PC-3 (cell line): ENCODE data around the gene CCDC60. TPM values are rescaled to one million over a fixed set of nuclear protein-coding genes. Genes with fewer than 3 reads are reported as not detected.

Experiments used
- ATAC-seq: fragments of 200-7000 bp; cut with Tn5 transposase; 2 replicates; pipeline ENCODE4 v1.9.1; 2020; ENCODE audit warnings: mild to moderate bottlenecking, moderate library complexity
- BruUV-seq: library from RNA; stranded (reverse); fragments of 400-500 nt; replicated peaks from 2 replicates; lab custom pipeline; 2021; lab: Mats Ljungman, UMichigan
- CTCF ChIA-PET: fragments of 300-600 bp; sonication (Branson Sonifier 250); formaldehyde crosslinking; loops from one replicate; lab custom pipeline; 2022; ENCODE audit warnings: antibody characterized with exemption; lab: Charles Lee
- POLR2A ChIA-PET: fragments of 300-600 bp; sonication (Branson Sonifier 250); formaldehyde crosslinking; loops from one replicate; lab custom pipeline; 2022; ENCODE audit warnings: antibody characterized with exemption; ENCODE audit not compliant: unreplicated experiment; lab: Charles Lee
- DNase-seq: peaks from one replicate; pipeline ENCODE4 v3.0.0-alpha.2; 2015
- H2AFZ ChIP-seq: fragments of 300-600 bp; sonication (generic); 2 replicates; pipeline ENCODE4 v1.6.0; 2016; ENCODE audit warnings: antibody characterized with exemption, low read length
- H3F3A ChIP-seq: fragments of 300-600 bp; sonication (generic); one replicate; pipeline ENCODE4 v1.6.0; 2017; ENCODE audit warnings: antibody characterized with exemption, low read length, control low read depth, mild to moderate bottlenecking; ENCODE audit not compliant: unreplicated experiment
- H3K27ac ChIP-seq: fragments of 300-600 bp; sonication (generic); 2 replicates; pipeline ENCODE4 v1.5.1; 2016; ENCODE audit warnings: mild to moderate bottlenecking, low read length
- H3K27me3 ChIP-seq: fragments of 300-600 bp; sonication (generic); 2 replicates; pipeline ENCODE4 v1.6.1; 2016; ENCODE audit warnings: low read length, mixed read lengths
- H3K36me3 ChIP-seq: fragments of 300-600 bp; sonication (generic); 2 replicates; pipeline ENCODE4 v1.6.1; 2016; ENCODE audit warnings: low read depth, mixed run types, low read length, mixed read lengths
- H3K4me1 ChIP-seq: fragments of 300-600 bp; sonication (generic); 2 replicates; pipeline ENCODE4 v1.5.1; 2016; ENCODE audit warnings: low read length; ENCODE audit not compliant: insufficient read depth
- H3K4me2 ChIP-seq: fragments of 300-600 bp; sonication (generic); 2 replicates; pipeline ENCODE4 v1.6.0; 2016; ENCODE audit warnings: low read length
- H3K4me3 ChIP-seq: fragments of 300-600 bp; sonication (generic); 2 replicates; pipeline ENCODE4 v1.5.1; 2016; ENCODE audit warnings: mild to moderate bottlenecking, low read length, mixed read lengths
- H3K79me2 ChIP-seq: fragments of 300-600 bp; sonication (generic); 2 replicates; pipeline ENCODE4 v1.6.1; 2017; ENCODE audit warnings: low read length, mixed read lengths
- H3K9ac ChIP-seq: fragments of 300-600 bp; sonication (generic); 2 replicates; pipeline ENCODE4 v1.6.0; 2016; ENCODE audit warnings: mild to moderate bottlenecking, low read length
- H3K9me2 ChIP-seq: fragments of 300-600 bp; sonication (generic); replicated peaks from 2 replicates; pipeline ENCODE4 v1.6.1; 2016; ENCODE audit warnings: mixed run types, low read length, mixed read lengths
- H3K9me3 ChIP-seq: fragments of 300-600 bp; sonication (generic); 2 replicates; pipeline ENCODE4 v1.6.1; 2016; ENCODE audit warnings: low read length, mixed read lengths
- H4K20me1 ChIP-seq: fragments of 300-600 bp; sonication (generic); 2 replicates; pipeline ENCODE4 v1.6.1; 2016; ENCODE audit warnings: low read length, mixed read lengths
- CTCF ChIP-seq: fragments of 300-600 bp; sonication (generic); conservative IDR thresholded peaks from 2 replicates; pipeline ENCODE4 v1.5.1; 2017; ENCODE audit warnings: antibody characterized with exemption, low read depth, mild to moderate bottlenecking, low read length
- EZH2 ChIP-seq: fragments of 300-600 bp; sonication (generic); IDR thresholded peaks from one replicate; pipeline ENCODE4 v1.6.1; 2017; ENCODE audit warnings: antibody characterized with exemption, mild to moderate bottlenecking, low read length; ENCODE audit not compliant: unreplicated experiment
- EZH2phosphoT487 ChIP-seq: fragments of 300-600 bp; sonication (generic); IDR thresholded peaks from 2 replicates; pipeline ENCODE4 v1.6.1; 2018; ENCODE audit warnings: mild to moderate bottlenecking, antibody characterized with exemption, low read length, borderline replicate concordance
- intact Hi-C: fragments of 100-400 bp; cut with micrococcal nuclease; formaldehyde crosslinking; loops from 2 replicates; pipeline ENCODE4 v1.9.0; 2023
- total RNA-seq: library from RNA; depleted of rRNA; stranded (reverse); fragments of >200 nt; gene quantifications from 2 replicates; pipeline ENCODE4 v1.2.3, GENCODE V29; 2014; rRNA removed

The CCDC60 gene
- total RNA-seq, 1 experiment from 2014 or later, result not detected

- Histone ChIP-seq H4K20me1 (no peaks in the 10 kb centered on the region), H3K4me1 (peaks cover 8% of the 10 kb centered on the region; the same call in 1 of the 2 replicates), H2AFZ (no peak overlapping the region), H3K9ac (no peak overlapping the region), H3K4me3 (no peak overlapping the region), H3K27ac (no peak overlapping the region), H3K27me3 (peaks cover 31% of the 10 kb centered on the region), H3K36me3 (no peaks in the 10 kb centered on the region), H3F3A (no peaks in the 10 kb centered on the region), H3K79me2 (no peaks in the 10 kb centered on the region), H3K9me2 (no peaks in the 10 kb centered on the region), H3K4me2 (no peak overlapping the region), H3K9me3 (no peaks in the 10 kb centered on the region)
- no peak for TF ChIP-seq CTCF
- no peak for TF ChIP-seq EZH2
- TF ChIP-seq EZH2phosphoT487, result no peak
- ChIA-PET CTCF (no interaction called here), POLR2A (no interaction called here)
- intact Hi-C loops, result no loop called here
- ATAC-seq (peak; percentile 53), DNase-seq (peak; percentile 76)
- no TSS peak for BruUV-seq
Measured at GRCh38 chr12:119578112-119578511, 243.6 kb downstream of the CCDC60 start.

- DNase-seq (no peak), ATAC-seq (no peak)
- H3K9ac ChIP-seq, result no peak overlapping the region
- H3K9me2 ChIP-seq, result no peaks in the 10 kb centered on the region
- H3K27ac ChIP-seq, result no peak overlapping the region
- no peaks in the 10 kb centered on the region for H3K4me1 ChIP-seq
- no peaks in the 10 kb centered on the region for H3K79me2 ChIP-seq
- no TSS peak for BruUV-seq
- ChIA-PET POLR2A (interaction anchor here (0.5 kb wide), 1 partner anchor 475 kb away, joined by 5 read pairs; no protein-coding TSS in a partner anchor), CTCF (no interaction called here)
- no peaks in the 10 kb centered on the region for H3K9me3 ChIP-seq
- peaks cover 69% of the 10 kb centered on the region for H3K27me3 ChIP-seq
- no peak overlapping the region for H3K4me2 ChIP-seq
- TF ChIP-seq CTCF, result no peak
- TF ChIP-seq EZH2phosphoT487, result no peak
- TF ChIP-seq EZH2, result no peak
- H3K36me3 ChIP-seq, result no peaks in the 10 kb centered on the region
- no peaks in the 10 kb centered on the region for H4K20me1 ChIP-seq
- H2AFZ ChIP-seq, result no peak overlapping the region
- intact Hi-C loops, result no loop called here
- H3F3A ChIP-seq, result no peaks in the 10 kb centered on the region
- H3K4me3 ChIP-seq, result no peak overlapping the region
Measured at GRCh38 chr12:119589097-119589496, 254.6 kb downstream of the CCDC60 start.

DNA sequence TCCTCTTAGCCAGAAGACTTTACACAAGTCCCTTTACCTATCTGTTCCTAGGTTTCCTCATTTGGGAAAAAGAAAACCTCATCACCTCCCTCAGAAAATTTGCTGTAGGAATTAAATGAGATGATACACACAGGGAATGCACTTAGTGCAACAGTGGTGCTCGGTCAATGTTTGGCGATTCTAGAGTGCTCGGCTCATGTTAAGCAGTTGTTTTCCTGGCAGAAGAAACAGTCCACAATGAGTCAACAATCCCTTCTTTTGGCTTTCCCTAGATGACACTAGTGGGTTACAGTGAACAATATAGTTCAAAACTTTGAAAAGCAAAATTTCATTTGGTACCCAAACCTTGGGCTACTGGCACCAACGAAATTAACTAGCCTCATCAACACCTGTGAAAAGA, 255.1 kb downstream of the CCDC60 start:
- no peaks in the 10 kb centered on the region for H3K9me3 ChIP-seq
- DNase-seq (no peak), ATAC-seq (no peak)
- no peaks in the 10 kb centered on the region for H3K36me3 ChIP-seq
- no peaks in the 10 kb centered on the region for H3K4me1 ChIP-seq
- no peak overlapping the region for H3K9ac ChIP-seq
- no peak overlapping the region for H3K27ac ChIP-seq
- TF ChIP-seq CTCF (no peak), EZH2phosphoT487 (no peak), EZH2 (no peak)
- H3K4me3 ChIP-seq, result no peak overlapping the region
- POLR2A ChIA-PET, result no interaction called here
- H3K79me2 ChIP-seq, result no peaks in the 10 kb centered on the region
- intact Hi-C loops, result no loop called here
- peaks cover 70% of the 10 kb centered on the region for H3K27me3 ChIP-seq
- H3K4me2 ChIP-seq, result no peak overlapping the region
- no peaks in the 10 kb centered on the region for H4K20me1 ChIP-seq
- H3F3A ChIP-seq, result no peaks in the 10 kb centered on the region
- H3K9me2 ChIP-seq, result no peaks in the 10 kb centered on the region
- BruUV-seq, result no TSS peak
- CTCF ChIA-PET, result no interaction called here
- no peak overlapping the region for H2AFZ ChIP-seq

Other genes with a start within 250 kb of the CCDC60 start
- gene HSPB8, start 155.8 kb upstream of the CCDC60 start, total RNA-seq, result 8.4 and 11.4 TPM in 2 replicates